ENCODE measurements around the gene NPFF. TPM values are rescaled to one million over a fixed set of nuclear protein-coding genes. Genes with fewer than 3 reads are reported as not detected.

NPFF gene
- total RNA-seq, 3 donors from 2014 or later (not counting 1 experiment from before 2014, with no cell fraction given): not detected

- DNase-seq (no peak), ATAC-seq (no peak)
- Histone ChIP-seq H3K27ac (ENCODE audit: low read length) (no peak overlapping the region), H3K4me3 (ENCODE audit: low read length) (no peak overlapping the region), H3K36me3 (ENCODE audit: control insufficient read depth, insufficient read depth, low read length) (peaks cover 67% of the 10 kb centered on the region), H3K9me3 (ENCODE audit: control insufficient read depth, insufficient read depth, low read length) (no peaks in the 10 kb centered on the region), H3K27me3 (ENCODE audit: control insufficient read depth, insufficient read depth, low read length) (no peaks in the 10 kb centered on the region), H3K4me1 (ENCODE audit: control insufficient read depth, insufficient read depth, low read length) (no peaks in the 10 kb centered on the region)
- no peak for TF ChIP-seq CTCF (IDR thresholded peaks at IDR 0.05)
- H3K4me3 Mint-ChIP-seq: no peak overlapping the region
- H3K4me1 Mint-ChIP-seq: no peaks in the 10 kb centered on the region
- no peaks in the 10 kb centered on the region for H3K27me3 Mint-ChIP-seq (ENCODE audit: low read depth in 2 of 2)
- H3K27ac Mint-ChIP-seq: no peak overlapping the region
- intact Hi-C loops (cut with micrococcal nuclease): no loop called here
- H3K9me3 Mint-ChIP-seq: no peaks in the 10 kb centered on the region
- H3K36me3 Mint-ChIP-seq: peaks cover 18% of the 10 kb centered on the region
- WGBS (ENCODE audit: insufficient coverage): 89% methylated on average over 7 of the region's 7 CpGs
These were observed 25.5 kb upstream of the NPFF start for GRCh38 chr12:53532524-53533445.

GRCh38 chr12:53532021-53532420, 24.7 kb upstream of the NPFF start:
- Mint-ChIP-seq H3K27ac (no peak overlapping the region), H3K27me3 (ENCODE audit: low read depth in 2 of 2) (no peaks in the 10 kb centered on the region), H3K36me3 (peaks cover 18% of the 10 kb centered on the region), H3K9me3 (no peaks in the 10 kb centered on the region), H3K4me3 (no peak overlapping the region), H3K4me1 (no peaks in the 10 kb centered on the region)
- Histone ChIP-seq H3K9me3 (ENCODE audit: control insufficient read depth, insufficient read depth, low read length) (no peaks in the 10 kb centered on the region), H3K4me3 (ENCODE audit: low read length) (no peak overlapping the region), H3K27ac (ENCODE audit: low read length) (no peak overlapping the region), H3K36me3 (ENCODE audit: control insufficient read depth, insufficient read depth, low read length) (peaks cover 62% of the 10 kb centered on the region), H3K4me1 (ENCODE audit: control insufficient read depth, insufficient read depth, low read length) (no peaks in the 10 kb centered on the region), H3K27me3 (ENCODE audit: control insufficient read depth, insufficient read depth, low read length) (no peaks in the 10 kb centered on the region)
- no peak for DNase-seq
- ATAC-seq: no peak
- TF ChIP-seq CTCF (IDR thresholded peaks at IDR 0.05): no peak
- 100% methylated on average over 3 of the region's 3 CpGs for WGBS (ENCODE audit: insufficient coverage)
- intact Hi-C loops (cut with micrococcal nuclease): no loop called here

- Histone ChIP-seq H3K4me3 (ENCODE audit: low read length) (no peak overlapping the region), H3K27ac (ENCODE audit: low read length) (no peak overlapping the region), H3K36me3 (ENCODE audit: control insufficient read depth, insufficient read depth, low read length) (peaks cover 57% of the 10 kb centered on the region), H3K9me3 (ENCODE audit: control insufficient read depth, insufficient read depth, low read length) (no peaks in the 10 kb centered on the region), H3K27me3 (ENCODE audit: control insufficient read depth, insufficient read depth, low read length) (no peaks in the 10 kb centered on the region), H3K4me1 (ENCODE audit: control insufficient read depth, insufficient read depth, low read length) (no peaks in the 10 kb centered on the region)
- no peak for TF ChIP-seq CTCF (IDR thresholded peaks at IDR 0.05)
- no peak overlapping the region for H3K27ac Mint-ChIP-seq
- DNase-seq (no peak), ATAC-seq (no peak)
- no peaks in the 10 kb centered on the region for H3K9me3 Mint-ChIP-seq
- WGBS (ENCODE audit: insufficient coverage): 98% methylated on average over 4 of the region's 4 CpGs
- H3K4me3 Mint-ChIP-seq: no peak overlapping the region
- H3K4me1 Mint-ChIP-seq: no peaks in the 10 kb centered on the region
- no peaks in the 10 kb centered on the region for H3K27me3 Mint-ChIP-seq (ENCODE audit: low read depth in 2 of 2)
- H3K36me3 Mint-ChIP-seq: peaks cover 18% of the 10 kb centered on the region
- intact Hi-C loops (cut with micrococcal nuclease): no loop called here
These were observed 23.6 kb upstream of the NPFF start for GRCh38 chr12:53530920-53531319.

Data from natural killer cell (primary cell).